ENCODE measurements around the gene TRIM5.
"Not testable (repeated sequence)": the region's sequence is repeated elsewhere in the genome, so short reads cannot be mapped to it uniquely, and the experiment has no call there.

- not testable (repeated sequence) for TF ChIP-seq POLR2A (IDR thresholded peaks at IDR 0.05; ENCODE audit: low read length); GATA1 (IDR thresholded peaks at IDR 0.05; ENCODE audit: low read depth, low read length)
These were observed 27.9 kb downstream of the TRIM5 start for GRCh38 chr11:5656956-5657355.
